ENCODE measurements around the gene TRAPPC12.

- TF ChIP-seq CSDC2 (CRISPR knock-in tag; IDR thresholded peaks at IDR 0.05) (no peak), CREB5 (CRISPR knock-in tag; IDR thresholded peaks at IDR 0.05; ENCODE audit: low read depth) (no peak), PATZ1 (CRISPR knock-in tag; IDR thresholded peaks at IDR 0.05; ENCODE audit: borderline replicate concordance) (no peak), RARB (CRISPR knock-in tag; IDR thresholded peaks at IDR 0.05) (no peak), POU6F1 (CRISPR knock-in tag; IDR thresholded peaks at IDR 0.05; ENCODE audit: borderline replicate concordance, low read depth) (no peak)
These were observed 109.6 kb downstream of the TRAPPC12 start for GRCh38 chr2:3488855-3489763.

All from SK-N-SH treated with all-trans-retinoic acid at 6 μM for 48 hours (cell line).